GM03348 (cell line): Measurements from ENCODE around the gene PALM3.
"Not testable (repeated sequence)": the region's sequence is repeated elsewhere in the genome, so short reads cannot be mapped to it uniquely, and the experiment has no call there.

Experiments used
- DNase-seq: peaks from one replicate; pipeline ENCODE4 v3.0.0; 2012; ENCODE audit warnings: low spot score

Gene PALM3

GRCh38 chr19:14058182-14059092, 3.4 kb downstream of the PALM3 start:
- no peak for DNase-seq

- no peak for DNase-seq
Measured at GRCh38 chr19:14056741-14057356, 5.0 kb downstream of the PALM3 start.

GRCh38 chr19:14056069-14056666, 5.7 kb downstream of the PALM3 start:
- no peak for DNase-seq

- no peak for DNase-seq
Measured at GRCh38 chr19:14055396-14055795, 6.5 kb downstream of the PALM3 start.

- DNase-seq, result no peak
Measured at GRCh38 chr19:14054721-14055120, 7.2 kb downstream of the PALM3 start.

GRCh38 chr19:14054099-14054498, 7.8 kb downstream of the PALM3 start:
- no peak for DNase-seq

- no peak for DNase-seq
Measured at GRCh38 chr19:14053500-14053899, 8.4 kb downstream of the PALM3 start.

- DNase-seq, result no peak
Measured at GRCh38 chr19:14053032-14053431, 8.8 kb downstream of the PALM3 start.

- DNase-seq, result no peak
Measured at GRCh38 chr19:14052470-14052869, 9.4 kb downstream of the PALM3 start.

GRCh38 chr19:14051980-14052379, 9.9 kb downstream of the PALM3 start:
- no peak for DNase-seq

- not testable (repeated sequence) for DNase-seq
Measured at GRCh38 chr19:14050961-14051360, 10.9 kb downstream of the PALM3 start.

- DNase-seq, result no peak
Measured at GRCh38 chr19:14050512-14050911, 11.4 kb downstream of the PALM3 start.

- DNase-seq, result peak; percentile 60
Measured at GRCh38 chr19:14048443-14049153, 13.3 kb downstream of the PALM3 start.

GRCh38 chr19:14047866-14048265, 14.0 kb downstream of the PALM3 start:
- DNase-seq, result not testable (repeated sequence)

- DNase-seq, result peak; percentile 70
Measured at GRCh38 chr19:14042659-14043608, 18.9 kb downstream of the PALM3 start.

GRCh38 chr19:14039181-14039580, 22.7 kb downstream of the PALM3 start:
- DNase-seq, result no peak

GRCh38 chr19:14035706-14036105, 26.2 kb downstream of the PALM3 start:
- DNase-seq, result no peak

- not testable (repeated sequence) for DNase-seq
Measured at GRCh38 chr19:14035159-14035558, 26.7 kb downstream of the PALM3 start.

- no peak for DNase-seq
Measured at GRCh38 chr19:14033946-14034345, 27.9 kb downstream of the PALM3 start.

GRCh38 chr19:14031719-14032480, 30.0 kb downstream of the PALM3 start, which contains the start of gene IL27RA:
Gene IL27RA (plus strand): TSS chr19:14031762. CDS start chr19:14031873, 111 bp downstream.
- peak; percentile 58 for DNase-seq
